OCI-LY3 (cell line): ENCODE results near the gene NLRP13.

Source experiments
- H2AFZ ChIP-seq: fragments of 200-600, 300-600 bp; shearing (Covaris generic); 2 replicates; pipeline ENCODE4 v1.6.0; 2014; ENCODE audit warnings: antibody characterized with exemption, low read depth, low read length
- H3K27ac ChIP-seq: fragments of 200-600, 300-600 bp; sonication (generic); 2 replicates; pipeline ENCODE4 v1.5.1; 2014; ENCODE audit warnings: mild to moderate bottlenecking, low read length, moderate library complexity, mixed read lengths
- H3K27me3 ChIP-seq: fragments of 200-600, 300-600 bp; sonication (generic); 2 replicates; pipeline ENCODE4 v1.6.1; 2014; ENCODE audit warnings: low read depth, low read length, mixed read lengths
- H3K36me3 ChIP-seq: fragments of 200-600, 300-600 bp; sonication (generic); replicated peaks from 2 replicates; pipeline ENCODE3; 2014; ENCODE audit warnings: low read depth, low read length, mixed read lengths
- H3K4me1 ChIP-seq: fragments of 300-600, 200-600 bp; sonication (generic); 2 replicates; pipeline ENCODE4 v1.6.1; 2014; ENCODE audit warnings: low read length, mixed read lengths
- H3K4me2 ChIP-seq: fragments of 200-600, 300-600 bp; sonication (generic); 2 replicates; pipeline ENCODE4 v1.6.1; 2014; ENCODE audit warnings: low read length, mixed read lengths
- H3K4me3 ChIP-seq: fragments of 300-600, 200-600 bp; sonication (generic); 2 replicates; pipeline ENCODE4 v1.5.1; 2014; ENCODE audit warnings: antibody characterized with exemption, mild to moderate bottlenecking, low read length, moderate library complexity
- H3K79me2 ChIP-seq: fragments of 300-600, 200-600 bp; shearing (Covaris generic); 2 replicates; pipeline ENCODE4 v1.6.1; 2014; ENCODE audit warnings: mild to moderate bottlenecking, low read length, mixed read lengths
- H3K9ac ChIP-seq: fragments of 300-600, 200-600 bp; shearing (Covaris generic); 2 replicates; pipeline ENCODE4 v1.6.0; 2014; ENCODE audit warnings: mild to moderate bottlenecking, low read length, moderate library complexity
- H3K9me3 ChIP-seq: fragments of 200-600, 300-600 bp; shearing (Covaris generic); 2 replicates; pipeline ENCODE4 v1.6.1; 2014; ENCODE audit warnings: low read length, mixed read lengths; ENCODE audit not compliant: insufficient read depth
- H4K20me1 ChIP-seq: fragments of 200-600, 300-600 bp; sonication (generic); 2 replicates; pipeline ENCODE4 v1.6.1; 2016; ENCODE audit warnings: low read length, mixed read lengths; ENCODE audit not compliant: insufficient read depth
- CTCF ChIP-seq: fragments of 200-600, 300-600 bp; sonication (generic); IDR thresholded peaks from 2 replicates; pipeline ENCODE4 v1.5.1; 2014; ENCODE audit warnings: antibody characterized with exemption, low read length, low read depth
- EZH2phosphoT487 ChIP-seq: fragments of 200-600 bp; shearing (Covaris generic); IDR thresholded peaks from 2 replicates; pipeline ENCODE4 v1.6.1; 2018; ENCODE audit warnings: antibody characterized with exemption, mixed run types, low read depth

Gene NLRP13

GRCh38 chr19:55857149-55857548 lies 75.0 kb downstream of the NLRP13 start:
- no peak overlapping the region; the same call in 1 of the 2 replicates for H3K9ac ChIP-seq

GRCh38 chr19:55855160-55855559 lies 77.0 kb downstream of the NLRP13 start:
- Histone ChIP-seq H3K79me2 (no peaks in the 10 kb centered on the region), H3K27me3 (no peaks in the 10 kb centered on the region), H3K9me3 (no peaks in the 10 kb centered on the region), H3K4me3 (no peak overlapping the region), H2AFZ (no peak overlapping the region), H3K4me2 (peak overlapping the region; percentile 27), H3K4me1 (peaks cover 33% of the 10 kb centered on the region), H3K36me3 (no peaks in the 10 kb centered on the region), H4K20me1 (no peaks in the 10 kb centered on the region), H3K27ac (peak overlapping the region; percentile 53), H3K9ac (no peak overlapping the region)
- TF ChIP-seq CTCF: no peak
- TF ChIP-seq EZH2phosphoT487: no peak

More at GRCh38 chr19:55857149-55857548, 75.0 kb downstream of the NLRP13 start:
- Histone ChIP-seq H3K4me1 (peaks cover 33% of the 10 kb centered on the region), H3K79me2 (no peaks in the 10 kb centered on the region), H3K4me2 (peak overlapping the region; percentile 25), H3K27ac (peak overlapping the region; percentile 49), H3K4me3 (0 out of 2 replicates have a peak overlapping the region, but pooled peaks have one; percentile 8), H3K9me3 (no peaks in the 10 kb centered on the region), H4K20me1 (no peaks in the 10 kb centered on the region), H2AFZ (no peak overlapping the region), H3K36me3 (no peaks in the 10 kb centered on the region), H3K27me3 (no peaks in the 10 kb centered on the region)
- no peak for TF ChIP-seq CTCF
- TF ChIP-seq EZH2phosphoT487: no peak
